ENCODE results near the gene TMEM242.

DNA sequence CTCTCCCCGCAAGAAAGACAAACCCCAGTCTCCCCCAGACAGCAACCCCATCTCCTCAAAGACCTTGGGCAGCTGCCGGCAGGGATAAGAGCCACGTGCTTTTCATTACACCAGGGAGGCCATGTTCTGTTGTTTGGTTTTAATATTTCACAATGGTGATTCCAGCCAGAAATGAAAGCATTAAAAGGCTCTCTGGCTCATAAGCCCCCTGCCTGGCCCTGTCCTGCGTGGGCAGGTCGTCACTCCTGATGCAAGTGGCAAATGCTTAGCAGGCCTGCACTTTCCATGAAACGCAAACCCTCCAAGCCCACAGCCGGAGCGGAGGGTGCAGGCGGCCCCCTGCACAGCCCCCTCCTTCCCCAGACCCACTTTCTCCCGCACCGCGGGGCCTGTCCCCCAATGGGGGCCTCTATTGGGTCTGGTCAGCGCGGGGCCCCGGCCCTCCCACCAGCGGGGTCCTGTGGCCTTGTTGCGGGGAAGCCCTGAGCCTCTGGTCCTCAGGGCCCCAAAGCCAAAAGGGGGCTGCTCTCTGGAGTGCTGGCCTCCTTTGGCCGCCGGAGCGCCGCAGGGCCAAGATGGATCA is 77.2 kb downstream of the TMEM242 start:
- TF ChIP-seq, protein P1, sequence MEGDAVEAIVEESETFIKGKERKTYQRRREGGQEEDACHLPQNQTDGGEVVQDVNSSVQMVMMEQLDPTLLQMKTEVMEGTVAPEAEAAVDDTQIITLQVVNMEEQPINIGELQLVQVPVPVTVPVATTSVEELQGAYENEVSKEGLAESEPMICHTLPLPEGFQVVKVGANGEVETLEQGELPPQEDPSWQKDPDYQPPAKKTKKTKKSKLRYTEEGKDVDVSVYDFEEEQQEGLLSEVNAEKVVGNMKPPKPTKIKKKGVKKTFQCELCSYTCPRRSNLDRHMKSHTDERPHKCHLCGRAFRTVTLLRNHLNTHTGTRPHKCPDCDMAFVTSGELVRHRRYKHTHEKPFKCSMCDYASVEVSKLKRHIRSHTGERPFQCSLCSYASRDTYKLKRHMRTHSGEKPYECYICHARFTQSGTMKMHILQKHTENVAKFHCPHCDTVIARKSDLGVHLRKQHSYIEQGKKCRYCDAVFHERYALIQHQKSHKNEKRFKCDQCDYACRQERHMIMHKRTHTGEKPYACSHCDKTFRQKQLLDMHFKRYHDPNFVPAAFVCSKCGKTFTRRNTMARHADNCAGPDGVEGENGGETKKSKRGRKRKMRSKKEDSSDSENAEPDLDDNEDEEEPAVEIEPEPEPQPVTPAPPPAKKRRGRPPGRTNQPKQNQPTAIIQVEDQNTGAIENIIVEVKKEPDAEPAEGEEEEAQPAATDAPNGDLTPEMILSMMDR (IDR thresholded peaks at IDR 0.05): no peak
- TF ChIP-seq ZFX (IDR thresholded peaks at IDR 0.05; ENCODE audit: borderline replicate concordance): no peak
